Measurements from ENCODE around the gene SERPINA12. TPM values are rescaled to one million over a fixed set of nuclear protein-coding genes. Genes with fewer than 3 reads are reported as not detected.

SERPINA12 gene
- total RNA-seq, 1 experiment from 2014 or later = not detected

DNA sequence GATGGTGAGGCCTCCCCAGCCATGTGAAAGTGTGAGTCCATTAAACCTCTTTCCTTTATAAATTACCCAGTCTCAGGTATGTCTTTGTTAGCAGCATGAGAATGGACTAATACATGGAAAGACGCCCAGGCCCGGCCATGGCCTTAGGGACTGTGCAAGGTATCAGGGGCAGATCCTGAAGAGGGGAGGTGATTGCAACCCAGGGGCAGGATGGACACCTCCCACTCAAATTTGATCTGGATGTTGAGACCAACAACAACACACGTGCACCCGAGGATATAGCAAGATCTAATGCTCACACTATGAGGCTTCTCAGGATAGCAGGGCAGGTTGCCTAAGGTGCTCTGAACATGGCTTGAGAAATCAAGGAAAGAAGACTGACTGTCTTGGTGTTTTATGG lies 38.5 kb upstream of the SERPINA12 start:
- no peak overlapping the region for H2AK5ac ChIP-seq (ENCODE audit: insufficient read length, low read length)
- no peak overlapping the region for H3K4ac ChIP-seq (ENCODE audit: low read depth, low read length)
- H3K18ac ChIP-seq (ENCODE audit: insufficient read length, low read depth, low read length) = no peak overlapping the region
- no peak overlapping the region for H3K14ac ChIP-seq (ENCODE audit: insufficient read depth, low read length)
- no peak overlapping the region for H3K4me2 ChIP-seq (ENCODE audit: insufficient read depth, insufficient read length, low read length)
- no peak overlapping the region for H2BK120ac ChIP-seq (ENCODE audit: low read depth, low read length, poor library complexity, severe bottlenecking)
- H2BK20ac ChIP-seq (ENCODE audit: low read depth, low read length, poor library complexity, severe bottlenecking) = no peak overlapping the region
- Mint-ChIP-seq H3K27ac (peak overlapping the region in 1 of 3 experiments; percentile 69; a peak in 2 of 7 replicates), H3K4me3 (no peak overlapping the region), H3K27me3 (ENCODE audit: low read depth) (peaks cover 25% of the 10 kb centered on the region), H3K36me3 (ENCODE audit: insufficient read depth in 1 of 3, low read depth in 3 of 3) (no peaks in the 10 kb centered on the region), H3K9me3 (peaks cover 0 to 5% of the 10 kb centered on the region in 2 experiments; a peak in 4 of 5 replicates), H3K4me1 (peaks cover 21 to 24% of the 10 kb centered on the region in 2 experiments)
- no peak for DNase-seq
- no peak overlapping the region for H3K27ac ChIP-seq (ENCODE audit: insufficient read length, low read depth, low read length)
- no peak overlapping the region for H2BK15ac ChIP-seq (ENCODE audit: low read depth, low read length)
- H2BK12ac ChIP-seq (ENCODE audit: insufficient read length, low read depth, low read length) = no peak overlapping the region
- no peak overlapping the region for H3K9ac ChIP-seq (ENCODE audit: extremely low read depth, insufficient read length, low read length)
- H3K9me3 ChIP-seq (ENCODE audit: control insufficient read depth, low read depth, low read length) = no peaks in the 10 kb centered on the region
- WGBS (ENCODE audit: extremely low coverage, insufficient read length, low lambda C conversion rate) = no CpG with 5 or more reads among the region's 4 CpGs
- no peaks in the 10 kb centered on the region for H3K79me2 ChIP-seq (ENCODE audit: insufficient read depth, low read length)
- H3T11ph ChIP-seq (ENCODE audit: low read length) = no peak overlapping the region
- H4K91ac ChIP-seq (ENCODE audit: insufficient read length, low read depth, low read length) = no peak overlapping the region
- no peak overlapping the region for H2AFZ ChIP-seq (ENCODE audit: low read length)
- H3K23ac ChIP-seq (ENCODE audit: insufficient read length, low read depth, low read length) = no peak overlapping the region
- no peaks in the 10 kb centered on the region for H3K27me3 ChIP-seq (ENCODE audit: insufficient read depth, low read length)
- H2BK5ac ChIP-seq (ENCODE audit: insufficient read length, low read length) = no peak overlapping the region
- TF ChIP-seq, protein P1, sequence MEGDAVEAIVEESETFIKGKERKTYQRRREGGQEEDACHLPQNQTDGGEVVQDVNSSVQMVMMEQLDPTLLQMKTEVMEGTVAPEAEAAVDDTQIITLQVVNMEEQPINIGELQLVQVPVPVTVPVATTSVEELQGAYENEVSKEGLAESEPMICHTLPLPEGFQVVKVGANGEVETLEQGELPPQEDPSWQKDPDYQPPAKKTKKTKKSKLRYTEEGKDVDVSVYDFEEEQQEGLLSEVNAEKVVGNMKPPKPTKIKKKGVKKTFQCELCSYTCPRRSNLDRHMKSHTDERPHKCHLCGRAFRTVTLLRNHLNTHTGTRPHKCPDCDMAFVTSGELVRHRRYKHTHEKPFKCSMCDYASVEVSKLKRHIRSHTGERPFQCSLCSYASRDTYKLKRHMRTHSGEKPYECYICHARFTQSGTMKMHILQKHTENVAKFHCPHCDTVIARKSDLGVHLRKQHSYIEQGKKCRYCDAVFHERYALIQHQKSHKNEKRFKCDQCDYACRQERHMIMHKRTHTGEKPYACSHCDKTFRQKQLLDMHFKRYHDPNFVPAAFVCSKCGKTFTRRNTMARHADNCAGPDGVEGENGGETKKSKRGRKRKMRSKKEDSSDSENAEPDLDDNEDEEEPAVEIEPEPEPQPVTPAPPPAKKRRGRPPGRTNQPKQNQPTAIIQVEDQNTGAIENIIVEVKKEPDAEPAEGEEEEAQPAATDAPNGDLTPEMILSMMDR (conservative IDR thresholded peaks at IDR 0.05) = no peak
- H4K8ac ChIP-seq (replicated peaks; ENCODE audit: insufficient read length, low read depth, low read length) = no peak overlapping the region
- H3K23me2 ChIP-seq (ENCODE audit: insufficient read length, low read depth, low read length, poor library complexity, severe bottlenecking) = no peaks in the 10 kb centered on the region
- no peaks in the 10 kb centered on the region for H4K20me1 ChIP-seq (ENCODE audit: control insufficient read depth, insufficient read depth, insufficient read length)
- no peak overlapping the region for H4K5ac ChIP-seq (ENCODE audit: insufficient read length, low read depth, low read length)
- H3K56ac ChIP-seq (ENCODE audit: insufficient read length, low read depth, low read length) = no peak overlapping the region
- no peaks in the 10 kb centered on the region for H3K79me1 ChIP-seq (ENCODE audit: insufficient read depth, low read depth, low read length, poor library complexity, severe bottlenecking)
- H3K4me1 ChIP-seq (ENCODE audit: insufficient read depth, low read length) = peaks cover 1% of the 10 kb centered on the region; the same call in 1 of the 2 replicates

All from H9 (cell line).